GM21723 (cell line): ENCODE results near the gene NEK10.

Source experiments
- ATAC-seq: cut with Tn5 transposase; IDR thresholded peaks from one replicate; pipeline ENCODE4 v1.9.1; 2021; ENCODE audit warnings: mild to moderate bottlenecking, moderate library complexity; ENCODE audit not compliant: unreplicated experiment

The NEK10 gene

GRCh38 chr3:27254896-27255295, 114.3 kb downstream of the NEK10 start:
- ATAC-seq: no peak

- ATAC-seq: peak; percentile 88
These were observed 115.4 kb downstream of the NEK10 start for GRCh38 chr3:27253831-27254230.

- ATAC-seq: no peak
These were observed 115.8 kb downstream of the NEK10 start for GRCh38 chr3:27253391-27253790.

GRCh38 chr3:27252646-27253045, 116.5 kb downstream of the NEK10 start:
- no peak for ATAC-seq

GRCh38 chr3:27244374-27244773, 124.8 kb downstream of the NEK10 start:
- no peak for ATAC-seq

- ATAC-seq: no peak
These were observed 129.2 kb downstream of the NEK10 start for GRCh38 chr3:27239951-27240350.

- no peak for ATAC-seq
These were observed 140.4 kb downstream of the NEK10 start for GRCh38 chr3:27228805-27229204.

GRCh38 chr3:27224197-27224596, 145.0 kb downstream of the NEK10 start:
- ATAC-seq: no peak

- ATAC-seq: no peak
These were observed 147.8 kb downstream of the NEK10 start for GRCh38 chr3:27221264-27221932.

GRCh38 chr3:27220166-27220565, 149.0 kb downstream of the NEK10 start:
- no peak for ATAC-seq

GRCh38 chr3:27219127-27219845, 149.9 kb downstream of the NEK10 start:
- no peak for ATAC-seq

GRCh38 chr3:27216955-27217552, 152.1 kb downstream of the NEK10 start:
- no peak for ATAC-seq

- no peak for ATAC-seq
These were observed 152.8 kb downstream of the NEK10 start for GRCh38 chr3:27216295-27216855.

GRCh38 chr3:27213450-27213849, 155.7 kb downstream of the NEK10 start:
- no peak for ATAC-seq

GRCh38 chr3:27209617-27210264, 159.4 kb downstream of the NEK10 start:
- ATAC-seq: no peak

GRCh38 chr3:27208961-27209616, 160.1 kb downstream of the NEK10 start:
- ATAC-seq: no peak

- no peak for ATAC-seq
These were observed 166.2 kb downstream of the NEK10 start for GRCh38 chr3:27202959-27203358.

- no peak for ATAC-seq
These were observed 167.7 kb downstream of the NEK10 start for GRCh38 chr3:27201492-27201891.

GRCh38 chr3:27200721-27201489, 168.3 kb downstream of the NEK10 start:
- ATAC-seq: no peak

GRCh38 chr3:27194861-27195483, 174.2 kb downstream of the NEK10 start:
- no peak for ATAC-seq
